Upper lobe of left lung (tissue), 6 donors: ENCODE results near the gene WBP2. TPM values are rescaled to one million over a fixed set of nuclear protein-coding genes. Genes with fewer than 3 reads are reported as not detected.

Experiments
- ATAC-seq, 2 donors: fragments of 200-7000 bp; cut with Tn5 transposase; one replicate each; pipeline ENCODE4 v1.9.1; 2022; ENCODE audit warnings: mild to moderate bottlenecking in 2 of 2, moderate library complexity in 2 of 2; ENCODE audit not compliant: low FRiP score in 2 of 2
- DNase-seq, 2 donors: peaks; one replicate each; pipeline ENCODE4 v3.0.0-alpha.2; 2019 to 2020
- H3K27ac ChIP-seq, 4 donors: fragments of 200-600 bp; sonication (generic); one replicate each; pipeline ENCODE4 v1.5.1; 2016 to 2019
- H3K27me3 ChIP-seq, 4 donors: fragments of 200-600 bp; sonication (generic); one replicate each; pipeline ENCODE4 v1.5.1; 2017 to 2019
- H3K36me3 ChIP-seq, 4 donors: fragments of 200-600 bp; sonication (generic); one replicate each; pipeline ENCODE4 v1.5.1; 2016 to 2019
- H3K4me1 ChIP-seq, 4 donors: fragments of 200-600 bp; sonication (generic); one replicate each; pipeline ENCODE4 v1.5.1; 2018 to 2019
- H3K4me3 ChIP-seq, 4 donors: fragments of 200-600 bp; sonication (generic); one replicate each; pipeline ENCODE4 v1.5.1; 2017 to 2019; ENCODE audit warnings: mild to moderate bottlenecking in 2 of 4, moderate library complexity in 1 of 4
- H3K9me3 ChIP-seq, 4 donors: fragments of 200-600 bp; sonication (generic); one replicate each; pipeline ENCODE4 v1.5.1; 2018 to 2019
- CTCF ChIP-seq, 6 experiments: fragments of 450-650 bp in 4 of 6; fragments of 200-600 bp in 2 of 6; sonication (generic) in 2 of 6; IDR thresholded peaks; one replicate each; pipeline ENCODE4 v1.5.1; 2016 to 2019; ENCODE audit warnings: antibody characterized with exemption in 6 of 6
- EP300 ChIP-seq, 4 donors: sonication (generic); formaldehyde crosslinking; IDR thresholded peaks; one replicate each; pipeline ENCODE4 v1.5.1; 2017; ENCODE audit warnings: antibody characterized with exemption in 4 of 4, control low read depth in 2 of 4
- POLR2A ChIP-seq, 4 donors: fragments of 450-650 bp; IDR thresholded peaks; one replicate each; pipeline ENCODE4 v1.5.1; 2016 to 2017; ENCODE audit warnings: antibody characterized with exemption in 4 of 4, mild to moderate bottlenecking in 2 of 4
- POLR2AphosphoS5 ChIP-seq, 2 donors: sonication (generic); formaldehyde crosslinking; IDR thresholded peaks; one replicate each; pipeline ENCODE4 v1.5.1; 2017; ENCODE audit warnings: antibody characterized with exemption in 2 of 2
- whole genome bisulfite sequencing, 2 donors: methylation state at CpG; one replicate each; pipeline ENCODE4 v1.1.5; 2017 to 2018; 5-methylcytosine and 5-hydroxymethylcytosine counted together
- total RNA-seq, 6 donors: library from RNA; depleted of rRNA in 4 of 6; stranded (reverse); fragments of >200 nt in 4 of 6; gene quantifications; one replicate each; pipeline versions ENCODE4 v1.1.0 to v1.2.1, GENCODE V29; 2016 to 2021
- donor health status: DM: no; HTN: no; CAD: no; lungs with moderate emphysema.
- donor health status: DM: no; HTN: yes; CAD: no; lungs with severe emphysema.

WBP2 gene
- total RNA-seq, 6 donors from 2014 or later: 70.1 to 183 (median 87.8) TPM

DNA sequence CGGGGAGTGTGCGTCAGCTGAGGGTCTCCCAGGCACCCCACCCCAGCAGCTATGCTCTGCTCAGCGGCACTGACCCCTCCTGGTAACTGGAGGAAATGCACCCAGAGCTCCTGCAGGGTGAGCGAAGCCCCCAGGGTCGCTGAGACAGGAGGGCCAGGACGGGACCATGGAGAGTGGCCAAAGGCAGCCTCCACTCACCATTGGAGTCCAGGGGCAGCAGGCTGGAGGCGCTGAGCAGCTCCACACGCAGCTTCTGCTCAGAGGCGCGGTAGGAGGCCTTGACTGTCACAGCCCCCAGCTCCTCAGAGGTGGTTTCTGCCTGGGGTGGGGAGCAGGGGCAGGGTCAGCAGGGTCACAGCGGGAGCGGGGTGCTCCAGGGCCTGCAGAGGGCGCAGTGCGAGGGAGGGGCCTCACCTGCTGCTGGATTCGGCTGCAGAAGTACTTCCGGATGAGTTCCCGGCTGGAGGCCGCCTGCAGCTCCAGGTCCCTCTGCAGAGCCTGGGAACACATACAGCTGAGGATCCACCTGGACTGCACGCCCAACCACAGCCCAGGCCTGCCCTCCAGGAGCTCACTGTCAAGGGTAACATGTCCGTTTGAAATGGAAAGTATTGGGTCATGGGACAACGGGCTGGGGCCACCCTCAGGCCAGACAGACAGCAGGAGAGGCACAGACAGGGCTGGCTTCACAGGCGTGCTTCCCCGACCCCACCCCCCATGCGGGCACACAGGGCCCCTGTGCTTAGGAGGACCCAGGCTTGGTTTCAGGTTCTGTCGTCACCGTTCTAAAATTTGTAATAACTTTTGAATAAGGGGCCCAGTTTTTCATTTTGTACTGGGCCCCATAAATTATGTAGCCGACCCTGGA is 24.7 kb downstream of the WBP2 start:
- Histone ChIP-seq H3K4me3 (no peak overlapping the region), H3K27ac (peak overlapping the region in 1 of 4 donors; percentile 23), H3K4me1 (peaks cover 13 to 25% (median 23%) of the 10 kb centered on the region in 4 donors), H3K9me3 (no peaks in the 10 kb centered on the region), H3K36me3 (peaks cover 5 to 65% (median 46%) of the 10 kb centered on the region in 4 donors), H3K27me3 (no peaks in the 10 kb centered on the region)
- TF ChIP-seq EP300 (IDR thresholded peaks at IDR 0.05) (no peak), CTCF (IDR thresholded peaks at IDR 0.05) (peak; percentile 35 to 55 (median 44))
- ATAC-seq: no peak
- no peak for DNase-seq
- 86 to 93% methylated on average over 13 to 19 of the region's 27 CpGs for WGBS, 2 donors

DNA sequence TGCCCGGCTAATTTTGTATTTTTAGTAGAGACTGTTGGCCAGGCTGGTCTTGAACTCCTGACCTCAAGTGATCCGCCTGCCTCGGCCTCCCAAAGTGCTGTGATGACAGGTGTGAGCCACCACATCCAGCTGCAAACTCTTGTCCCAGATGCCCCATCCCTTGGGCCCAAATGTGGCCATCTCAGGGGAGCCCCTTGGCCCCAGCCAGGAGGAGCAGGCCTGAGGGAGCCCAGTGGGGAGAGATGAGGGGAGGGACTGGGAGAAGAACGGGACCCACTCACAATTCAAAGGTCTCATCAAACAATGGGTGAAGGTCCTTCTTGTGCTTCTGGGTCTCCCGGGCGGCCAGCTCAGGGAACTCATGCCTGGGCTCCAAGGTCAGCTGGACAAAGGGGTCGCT is 25.4 kb downstream of the WBP2 start:
- no peak overlapping the region for H3K4me3 ChIP-seq
- DNase-seq (no peak), ATAC-seq (no peak)
- TF ChIP-seq POLR2A (IDR thresholded peaks at IDR 0.05) (no peak), EP300 (IDR thresholded peaks at IDR 0.05) (no peak), POLR2AphosphoS5 (IDR thresholded peaks at IDR 0.05) (no peak), CTCF (IDR thresholded peaks at IDR 0.05) (no peak)
- H3K36me3 ChIP-seq: peaks cover 5 to 63% (median 46%) of the 10 kb centered on the region in 4 donors
- H3K27me3 ChIP-seq: no peaks in the 10 kb centered on the region
- peaks cover 13 to 25% (median 23%) of the 10 kb centered on the region in 4 donors for H3K4me1 ChIP-seq
- 82 to 94% methylated on average over 6 to 7 of the region's 7 CpGs for WGBS, 2 donors
- H3K27ac ChIP-seq: no peak overlapping the region
- no peaks in the 10 kb centered on the region for H3K9me3 ChIP-seq

DNA sequence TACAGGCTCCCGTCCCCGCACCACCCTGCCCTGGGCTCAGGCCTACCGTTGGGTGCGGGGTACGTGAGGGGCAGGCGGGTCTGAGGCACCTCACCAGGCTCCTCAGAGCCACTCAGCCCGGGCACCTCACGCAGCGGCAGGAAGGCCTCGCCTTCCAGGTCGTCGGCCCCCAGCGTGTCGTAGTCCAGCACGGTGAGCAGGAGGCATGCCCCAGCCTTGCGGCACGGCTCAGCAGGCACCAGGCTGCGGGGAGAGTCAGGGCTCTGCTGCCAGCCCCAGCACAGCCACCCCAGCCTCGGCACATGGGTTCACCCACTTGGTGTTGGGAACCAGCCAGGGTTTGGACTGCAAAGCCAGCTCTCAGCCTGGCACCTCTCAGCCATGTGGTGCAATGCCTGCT is 26.4 kb downstream of the WBP2 start:
- no peak overlapping the region for H3K4me3 ChIP-seq
- DNase-seq: no peak
- WGBS, 2 donors: 91% methylated on average over 7 to 15 of the region's 19 CpGs
- H3K36me3 ChIP-seq: peaks cover 8 to 63% (median 49%) of the 10 kb centered on the region in 4 donors
- H3K4me1 ChIP-seq: peaks cover 13 to 25% (median 22%) of the 10 kb centered on the region in 4 donors
- H3K27ac ChIP-seq: peak overlapping the region in 1 of 4 donors; percentile 17
- no peak for ATAC-seq
- H3K9me3 ChIP-seq: no peaks in the 10 kb centered on the region
- TF ChIP-seq EP300 (IDR thresholded peaks at IDR 0.05): no peak
- no peak for TF ChIP-seq POLR2A (IDR thresholded peaks at IDR 0.05)
- no peak for TF ChIP-seq CTCF (IDR thresholded peaks at IDR 0.05)
- no peak for TF ChIP-seq POLR2AphosphoS5 (IDR thresholded peaks at IDR 0.05)
- no peaks in the 10 kb centered on the region for H3K27me3 ChIP-seq

GRCh38 chr17:75828076-75828400 is 27.1 kb downstream of the WBP2 start:
- no peaks in the 10 kb centered on the region for H3K27me3 ChIP-seq
- DNase-seq (no peak), ATAC-seq (no peak)
- H3K9me3 ChIP-seq: no peaks in the 10 kb centered on the region
- H3K4me3 ChIP-seq: peak overlapping the region in 2 of 4 donors; percentile 37 to 44
- TF ChIP-seq POLR2AphosphoS5 (IDR thresholded peaks at IDR 0.05) (no peak), CTCF (IDR thresholded peaks at IDR 0.05) (no peak), EP300 (IDR thresholded peaks at IDR 0.05) (no peak), POLR2A (IDR thresholded peaks at IDR 0.05) (no peak)
- H3K4me1 ChIP-seq: peaks cover 13 to 24% (median 19%) of the 10 kb centered on the region in 4 donors
- peaks cover 8 to 66% (median 55%) of the 10 kb centered on the region in 4 donors for H3K36me3 ChIP-seq
- 41 to 51% methylated on average over 10 to 11 of the region's 11 CpGs for WGBS, 2 donors
- H3K27ac ChIP-seq: peak overlapping the region; percentile 60 to 80 (median 72)
